Measurements from ENCODE around the gene STOX2.

DNA sequence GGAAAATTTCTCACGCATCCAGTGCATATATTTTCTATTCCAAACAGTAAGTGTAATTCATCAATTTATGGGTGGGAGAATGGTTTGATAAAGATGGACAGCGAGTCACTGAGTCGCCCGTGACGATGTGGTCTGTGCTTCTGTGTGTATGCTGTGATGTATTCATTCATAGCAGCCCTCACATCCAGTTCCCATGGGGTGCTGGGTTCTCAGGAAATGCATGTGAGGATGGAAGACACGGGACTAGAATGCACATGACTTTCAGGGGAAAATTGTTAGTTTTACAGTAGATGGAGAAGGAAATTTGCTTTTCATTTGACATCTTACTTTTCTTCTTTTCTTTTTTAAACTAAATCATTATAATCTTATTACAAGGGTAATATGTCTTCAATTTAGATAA, 152.9 kb downstream of the STOX2 start:
- TF ChIP-seq, protein P1, sequence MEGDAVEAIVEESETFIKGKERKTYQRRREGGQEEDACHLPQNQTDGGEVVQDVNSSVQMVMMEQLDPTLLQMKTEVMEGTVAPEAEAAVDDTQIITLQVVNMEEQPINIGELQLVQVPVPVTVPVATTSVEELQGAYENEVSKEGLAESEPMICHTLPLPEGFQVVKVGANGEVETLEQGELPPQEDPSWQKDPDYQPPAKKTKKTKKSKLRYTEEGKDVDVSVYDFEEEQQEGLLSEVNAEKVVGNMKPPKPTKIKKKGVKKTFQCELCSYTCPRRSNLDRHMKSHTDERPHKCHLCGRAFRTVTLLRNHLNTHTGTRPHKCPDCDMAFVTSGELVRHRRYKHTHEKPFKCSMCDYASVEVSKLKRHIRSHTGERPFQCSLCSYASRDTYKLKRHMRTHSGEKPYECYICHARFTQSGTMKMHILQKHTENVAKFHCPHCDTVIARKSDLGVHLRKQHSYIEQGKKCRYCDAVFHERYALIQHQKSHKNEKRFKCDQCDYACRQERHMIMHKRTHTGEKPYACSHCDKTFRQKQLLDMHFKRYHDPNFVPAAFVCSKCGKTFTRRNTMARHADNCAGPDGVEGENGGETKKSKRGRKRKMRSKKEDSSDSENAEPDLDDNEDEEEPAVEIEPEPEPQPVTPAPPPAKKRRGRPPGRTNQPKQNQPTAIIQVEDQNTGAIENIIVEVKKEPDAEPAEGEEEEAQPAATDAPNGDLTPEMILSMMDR (IDR thresholded peaks at IDR 0.05), result no peak
- TF ChIP-seq, protein P2, sequence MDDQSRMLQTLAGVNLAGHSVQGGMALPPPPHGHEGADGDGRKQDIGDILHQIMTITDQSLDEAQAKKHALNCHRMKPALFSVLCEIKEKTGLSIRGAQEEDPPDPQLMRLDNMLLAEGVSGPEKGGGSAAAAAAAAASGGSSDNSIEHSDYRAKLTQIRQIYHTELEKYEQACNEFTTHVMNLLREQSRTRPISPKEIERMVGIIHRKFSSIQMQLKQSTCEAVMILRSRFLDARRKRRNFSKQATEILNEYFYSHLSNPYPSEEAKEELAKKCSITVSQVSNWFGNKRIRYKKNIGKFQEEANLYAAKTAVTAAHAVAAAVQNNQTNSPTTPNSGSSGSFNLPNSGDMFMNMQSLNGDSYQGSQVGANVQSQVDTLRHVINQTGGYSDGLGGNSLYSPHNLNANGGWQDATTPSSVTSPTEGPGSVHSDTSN (IDR thresholded peaks at IDR 0.05), result no peak
- TF ChIP-seq CHD2 (IDR thresholded peaks at IDR 0.05; ENCODE audit: low read length, partially characterized antibody), result no peak
- no peak for TF ChIP-seq POLR2AphosphoS5 (IDR thresholded peaks at IDR 0.05; ENCODE audit: low read depth, low read length)
- no peak for TF ChIP-seq ELF1 (IDR thresholded peaks at IDR 0.05)
- TF ChIP-seq, protein P3, sequence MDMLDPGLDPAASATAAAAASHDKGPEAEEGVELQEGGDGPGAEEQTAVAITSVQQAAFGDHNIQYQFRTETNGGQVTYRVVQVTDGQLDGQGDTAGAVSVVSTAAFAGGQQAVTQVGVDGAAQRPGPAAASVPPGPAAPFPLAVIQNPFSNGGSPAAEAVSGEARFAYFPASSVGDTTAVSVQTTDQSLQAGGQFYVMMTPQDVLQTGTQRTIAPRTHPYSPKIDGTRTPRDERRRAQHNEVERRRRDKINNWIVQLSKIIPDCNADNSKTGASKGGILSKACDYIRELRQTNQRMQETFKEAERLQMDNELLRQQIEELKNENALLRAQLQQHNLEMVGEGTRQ (IDR thresholded peaks at IDR 0.05; ENCODE audit: borderline replicate concordance, low read depth, low read length), result no peak
- no peak for TF ChIP-seq TAF1 (IDR thresholded peaks at IDR 0.05; ENCODE audit: borderline replicate concordance, low read depth, low read length)
- TF ChIP-seq FOSL2 (IDR thresholded peaks at IDR 0.05; ENCODE audit: borderline replicate concordance, low read depth), result no peak
- no peak for TF ChIP-seq NFIC (IDR thresholded peaks at IDR 0.05; ENCODE audit: borderline replicate concordance)
- TF ChIP-seq, protein P4, sequence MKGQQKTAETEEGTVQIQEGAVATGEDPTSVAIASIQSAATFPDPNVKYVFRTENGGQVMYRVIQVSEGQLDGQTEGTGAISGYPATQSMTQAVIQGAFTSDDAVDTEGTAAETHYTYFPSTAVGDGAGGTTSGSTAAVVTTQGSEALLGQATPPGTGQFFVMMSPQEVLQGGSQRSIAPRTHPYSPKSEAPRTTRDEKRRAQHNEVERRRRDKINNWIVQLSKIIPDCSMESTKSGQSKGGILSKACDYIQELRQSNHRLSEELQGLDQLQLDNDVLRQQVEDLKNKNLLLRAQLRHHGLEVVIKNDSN (IDR thresholded peaks at IDR 0.05; ENCODE audit: borderline replicate concordance, low read depth), result no peak

Data from SK-N-SH (cell line).